ENCODE data around the gene SLC9A9.

GRCh38 chr3:143413372-143413771 is 434.9 kb downstream of the SLC9A9 start:
- TF ChIP-seq CTCF (IDR thresholded peaks at IDR 0.05) (no peak), NRF1 (IDR thresholded peaks at IDR 0.05; ENCODE audit: low read depth, low read length) (no peak), MXI1 (IDR thresholded peaks at IDR 0.05; ENCODE audit: low read depth, low read length) (no peak), ELF1 (IDR thresholded peaks at IDR 0.05) (no peak), SMC3 (IDR thresholded peaks at IDR 0.05; ENCODE audit: low read depth, low read length) (no peak), TCF12 (IDR thresholded peaks at IDR 0.05) (no peak), RAD21 (IDR thresholded peaks at IDR 0.05; ENCODE audit: low read length) (no peak), FOXM1 (IDR thresholded peaks at IDR 0.05; ENCODE audit: low read depth) (no peak), POLR2AphosphoS5 (IDR thresholded peaks at IDR 0.05; ENCODE audit: low read depth, low read length) (no peak)

Measured in SK-N-SH (cell line).